H9 (cell line): ENCODE measurements around the gene MLPH. TPM values are rescaled to one million over a fixed set of nuclear protein-coding genes. Genes with fewer than 3 reads are reported as not detected.

ENCODE experiments used
- DNase-seq: peaks from one replicate; pipeline ENCODE4 v3.0.0-alpha.2; 2017
- H2AFZ ChIP-seq: one replicate; pipeline ENCODE4 v1.6.1; 2013; ENCODE audit warnings: mild to moderate bottlenecking, low read length, control low read depth, moderate library complexity
- H2AK5ac ChIP-seq: 2 replicates; pipeline ENCODE4 v1.6.1; 2013; ENCODE audit warnings: low read length, control low read depth, mixed read lengths; ENCODE audit not compliant: insufficient read length
- H2BK120ac ChIP-seq: one replicate; pipeline ENCODE4 v1.6.1; 2013; ENCODE audit warnings: low read depth, mild to moderate bottlenecking, low read length, control low read depth, inconsistent platforms; ENCODE audit not compliant: poor library complexity, severe bottlenecking
- H2BK12ac ChIP-seq: 2 replicates; pipeline ENCODE4 v1.6.1; 2013; ENCODE audit warnings: low read length, control low read depth, mixed read lengths, low read depth; ENCODE audit not compliant: insufficient read length
- H2BK15ac ChIP-seq: 2 replicates; pipeline ENCODE4 v1.6.1; 2013; ENCODE audit warnings: low read depth, low read length, control low read depth
- H2BK20ac ChIP-seq: one replicate; pipeline ENCODE4 v1.6.1; 2013; ENCODE audit warnings: low read depth, mild to moderate bottlenecking, low read length, control low read depth, inconsistent platforms; ENCODE audit not compliant: poor library complexity, severe bottlenecking
- H2BK5ac ChIP-seq: 2 replicates; pipeline ENCODE4 v1.6.1; 2013; ENCODE audit warnings: low read length, control low read depth, mixed read lengths; ENCODE audit not compliant: insufficient read length
- H3K14ac ChIP-seq: 2 replicates; pipeline ENCODE4 v1.6.1; 2013; ENCODE audit warnings: low read length, control low read depth; ENCODE audit not compliant: insufficient read depth
- H3K18ac ChIP-seq: 2 replicates; pipeline ENCODE4 v1.6.1; 2013; ENCODE audit warnings: low read depth, mild to moderate bottlenecking, mixed read lengths, low read length, control low read depth; ENCODE audit not compliant: insufficient read length
- H3K23ac ChIP-seq: 2 replicates; pipeline ENCODE4 v1.6.1; 2013; ENCODE audit warnings: low read length, control low read depth, mixed read lengths, low read depth; ENCODE audit not compliant: insufficient read length
- H3K23me2 ChIP-seq: 2 replicates; pipeline ENCODE4 v1.6.1; 2013; ENCODE audit warnings: low read depth, mild to moderate bottlenecking, mixed read lengths, low read length, control low read depth; ENCODE audit not compliant: insufficient read length, poor library complexity, severe bottlenecking
- H3K27ac ChIP-seq: 2 replicates; pipeline ENCODE4 v1.5.1; 2013; ENCODE audit warnings: low read length, control low read depth, mixed read lengths, low read depth; ENCODE audit not compliant: insufficient read length
- H3K27me3 ChIP-seq: 2 replicates; pipeline ENCODE4 v1.6.1; 2013; ENCODE audit warnings: low read length, control low read depth, inconsistent platforms; ENCODE audit not compliant: insufficient read depth
- H3K4ac ChIP-seq: 2 replicates; pipeline ENCODE4 v1.6.1; 2013; ENCODE audit warnings: low read depth, mild to moderate bottlenecking, control low read depth, inconsistent platforms, low read length, moderate library complexity
- H3K4me1 ChIP-seq: 2 replicates; pipeline ENCODE4 v1.6.1; 2013; ENCODE audit warnings: low read length, control low read depth, inconsistent platforms; ENCODE audit not compliant: insufficient read depth
- H3K4me2 ChIP-seq: 2 replicates; pipeline ENCODE4 v1.6.1; 2013; ENCODE audit warnings: low read length, control low read depth, mixed read lengths; ENCODE audit not compliant: insufficient read length, insufficient read depth
- H3K56ac ChIP-seq: 2 replicates; pipeline ENCODE4 v1.6.1; 2013; ENCODE audit warnings: low read depth, mild to moderate bottlenecking, mixed read lengths, low read length, control low read depth; ENCODE audit not compliant: insufficient read length
- H3K79me1 ChIP-seq: 2 replicates; pipeline ENCODE4 v1.6.1; 2013; ENCODE audit warnings: low read depth, mild to moderate bottlenecking, moderate library complexity, low read length, control low read depth, inconsistent platforms; ENCODE audit not compliant: insufficient read depth, poor library complexity, severe bottlenecking
- H3K79me2 ChIP-seq: 2 replicates; pipeline ENCODE4 v1.6.1; 2013; ENCODE audit warnings: low read length, control low read depth, inconsistent platforms; ENCODE audit not compliant: insufficient read depth
- H3K9ac ChIP-seq: 2 replicates; pipeline ENCODE4 v1.6.1; 2013; ENCODE audit warnings: low read length, control low read depth, mixed read lengths; ENCODE audit not compliant: insufficient read length; ENCODE audit errors: extremely low read depth
- H3K9me3 ChIP-seq: one replicate; pipeline ENCODE4 v1.6.1; 2013; ENCODE audit warnings: low read depth, low read length, inconsistent platforms; ENCODE audit not compliant: control insufficient read depth
- H3T11ph ChIP-seq: one replicate; pipeline ENCODE4 v1.6.1; 2013; ENCODE audit warnings: mild to moderate bottlenecking, low read length, control low read depth, inconsistent platforms
- H4K20me1 ChIP-seq: one replicate; pipeline ENCODE4 v1.6.1; 2013; ENCODE audit not compliant: control insufficient read depth, insufficient read length, insufficient read depth
- H4K5ac ChIP-seq: 2 replicates; pipeline ENCODE4 v1.6.1; 2013; ENCODE audit warnings: low read depth, mild to moderate bottlenecking, mixed read lengths, low read length, control low read depth; ENCODE audit not compliant: insufficient read length
- H4K8ac ChIP-seq: replicated peaks from 2 replicates; pipeline ENCODE4 v1.6.1; 2013; ENCODE audit warnings: low read length, control low read depth, mixed read lengths, low read depth; ENCODE audit not compliant: insufficient read length
- H4K91ac ChIP-seq: 2 replicates; pipeline ENCODE4 v1.6.1; 2013; ENCODE audit warnings: low read depth, mild to moderate bottlenecking, moderate library complexity, mixed read lengths, low read length, control low read depth; ENCODE audit not compliant: insufficient read length
- H3K27ac Mint-ChIP-seq, 3 experiments: 2 replicates in 2 of 3; 3 replicates in 1 of 3; pipeline ENCODE4 v1.8.0; 2020 to 2021; ENCODE audit warnings: mixed read lengths in 3 of 3, mild to moderate bottlenecking in 1 of 3, moderate library complexity in 1 of 3
- H3K27me3 Mint-ChIP-seq: 2 replicates; pipeline ENCODE4 v1.8.0; 2021; ENCODE audit warnings: low read depth, mild to moderate bottlenecking, moderate library complexity, mixed read lengths
- H3K36me3 Mint-ChIP-seq, 3 experiments: 2 replicates in 2 of 3; 3 replicates in 1 of 3; pipeline ENCODE4 v1.8.0; 2020 to 2021; ENCODE audit warnings: low read depth in 3 of 3, mixed read lengths in 3 of 3; ENCODE audit not compliant: insufficient read depth in 1 of 3
- H3K4me1 Mint-ChIP-seq, 2 experiments: 2 replicates each; pipeline ENCODE4 v1.8.0; 2020; ENCODE audit warnings: mixed read lengths in 2 of 2
- H3K4me3 Mint-ChIP-seq, 2 experiments: 2 replicates in 1 of 2; 3 replicates in 1 of 2; pipeline ENCODE4 v1.8.0; 2020 to 2021; ENCODE audit warnings: mild to moderate bottlenecking in 2 of 2, mixed read lengths in 2 of 2, moderate library complexity in 1 of 2
- H3K9me3 Mint-ChIP-seq, 2 experiments: 2 replicates in 1 of 2; 3 replicates in 1 of 2; pipeline ENCODE4 v1.8.0; 2020; ENCODE audit warnings: mild to moderate bottlenecking in 2 of 2, mixed read lengths in 2 of 2, moderate library complexity in 1 of 2
- WGBS: extraction: QIAGEN DNeasy Blood & Tissue Kit; methylation state at CpG from one replicate; pipeline ENCODE4 v1.1.7; 2013; ENCODE audit warnings: missing lambda C conversion rate, low lambda C conversion rate, mixed read lengths; ENCODE audit not compliant: insufficient read length; ENCODE audit errors: extremely low coverage; 5-methylcytosine and 5-hydroxymethylcytosine counted together
- total RNA-seq: library from RNA; stranded (reverse); gene quantifications from 2 replicates; pipeline ENCODE4 v1.2.1, GENCODE V29; 2021
- TF ChIP-seq, protein P1 (sequence below): fragments of 200-600 bp; sonication (generic); conservative IDR thresholded peaks from 3 replicates; pipeline ENCODE4 v1.8.0; 2021; ENCODE audit warnings: antibody characterized with exemption, mild to moderate bottlenecking

Gene MLPH
- total RNA-seq, 1 experiment from 2014 or later = 3.4 TPM

DNA sequence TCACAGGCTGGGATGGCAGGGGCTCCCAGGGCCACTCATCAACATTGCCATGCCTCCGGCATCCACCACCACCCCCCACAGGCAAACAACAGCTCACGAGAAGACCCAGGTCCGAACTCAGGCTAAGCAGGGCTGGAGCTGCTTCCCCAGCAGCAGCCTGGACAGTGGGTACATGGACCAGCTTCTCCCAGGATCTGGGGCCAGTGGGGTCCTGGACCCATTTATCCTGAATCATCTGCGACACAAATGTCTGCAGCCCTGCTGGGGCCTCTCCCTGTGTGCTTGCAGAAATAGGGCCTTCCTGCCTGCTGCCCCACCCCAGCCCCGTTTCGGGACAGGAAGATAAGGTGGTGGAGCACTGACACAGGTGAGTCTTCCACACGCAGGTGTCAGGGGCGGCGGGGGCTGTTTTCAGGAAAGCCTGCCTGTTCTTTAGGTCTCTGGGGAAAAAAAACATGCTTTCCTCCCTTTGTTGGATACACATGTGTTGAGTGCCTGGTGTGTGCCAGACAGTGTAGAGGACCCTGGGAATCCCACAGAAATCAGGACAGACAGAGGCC lies 83.8 kb downstream of the MLPH start:
- DNase-seq = no peak
- Histone ChIP-seq H3K23ac (no peak overlapping the region), H3K79me1 (no peaks in the 10 kb centered on the region), H3K27me3 (no peaks in the 10 kb centered on the region), H2BK120ac (no peak overlapping the region), H4K5ac (no peak overlapping the region), H3K27ac (no peak overlapping the region), H2BK20ac (no peak overlapping the region), H2AFZ (no peak overlapping the region), H3K9ac (no peak overlapping the region), H3K18ac (no peak overlapping the region), H2BK12ac (no peak overlapping the region), H4K91ac (no peak overlapping the region), H3K9me3 (no peaks in the 10 kb centered on the region), H3K4me1 (0 out of 2 replicates have a peak, but pooled peaks cover 3% of the 10 kb centered on the region), H3K23me2 (no peaks in the 10 kb centered on the region), H2BK5ac (no peak overlapping the region), H2AK5ac (no peak overlapping the region), H3K79me2 (no peaks in the 10 kb centered on the region), H3K4ac (no peak overlapping the region), H4K8ac (no peak overlapping the region), H3T11ph (no peak overlapping the region), H3K56ac (no peak overlapping the region), H4K20me1 (no peaks in the 10 kb centered on the region), H3K14ac (no peak overlapping the region), H2BK15ac (no peak overlapping the region), H3K4me2 (no peak overlapping the region)
- TF ChIP-seq, protein P1, sequence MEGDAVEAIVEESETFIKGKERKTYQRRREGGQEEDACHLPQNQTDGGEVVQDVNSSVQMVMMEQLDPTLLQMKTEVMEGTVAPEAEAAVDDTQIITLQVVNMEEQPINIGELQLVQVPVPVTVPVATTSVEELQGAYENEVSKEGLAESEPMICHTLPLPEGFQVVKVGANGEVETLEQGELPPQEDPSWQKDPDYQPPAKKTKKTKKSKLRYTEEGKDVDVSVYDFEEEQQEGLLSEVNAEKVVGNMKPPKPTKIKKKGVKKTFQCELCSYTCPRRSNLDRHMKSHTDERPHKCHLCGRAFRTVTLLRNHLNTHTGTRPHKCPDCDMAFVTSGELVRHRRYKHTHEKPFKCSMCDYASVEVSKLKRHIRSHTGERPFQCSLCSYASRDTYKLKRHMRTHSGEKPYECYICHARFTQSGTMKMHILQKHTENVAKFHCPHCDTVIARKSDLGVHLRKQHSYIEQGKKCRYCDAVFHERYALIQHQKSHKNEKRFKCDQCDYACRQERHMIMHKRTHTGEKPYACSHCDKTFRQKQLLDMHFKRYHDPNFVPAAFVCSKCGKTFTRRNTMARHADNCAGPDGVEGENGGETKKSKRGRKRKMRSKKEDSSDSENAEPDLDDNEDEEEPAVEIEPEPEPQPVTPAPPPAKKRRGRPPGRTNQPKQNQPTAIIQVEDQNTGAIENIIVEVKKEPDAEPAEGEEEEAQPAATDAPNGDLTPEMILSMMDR = no peak
- Mint-ChIP-seq H3K36me3 (peaks cover 0 to 15% (median 0%) of the 10 kb centered on the region in 3 experiments; a peak in 3 of 7 replicates), H3K4me1 (peaks cover 13 to 14% of the 10 kb centered on the region in 2 experiments), H3K27me3 (no peaks in the 10 kb centered on the region; the same call in 1 of the 2 replicates), H3K27ac (no peak overlapping the region), H3K4me3 (no peak overlapping the region), H3K9me3 (no peaks in the 10 kb centered on the region)
- no CpG with 5 or more reads among the region's 9 CpGs for whole genome bisulfite sequencing
